Lung (tissue), 12 donors: ENCODE measurements around the gene ALK. TPM values are rescaled to one million over a fixed set of nuclear protein-coding genes. Genes with fewer than 3 reads are reported as not detected.

Source experiments
- ATAC-seq: fragments of 200-7000 bp; cut with Tn5 transposase; one replicate; pipeline ENCODE4 v1.9.1; 2020; ENCODE audit warnings: moderate number of reproducible peaks; ENCODE audit not compliant: insufficient read depth, low FRiP score
- DNase-seq, 3 donors: peaks; one replicate each; pipeline ENCODE4 v3.0.0-alpha.2; 2013 to 2017
- H3K27ac ChIP-seq, 2 donors: one replicate each; pipeline ENCODE4 v1.5.1; 2013; ENCODE audit warnings: mild to moderate bottlenecking in 2 of 2, moderate library complexity in 2 of 2, control low read depth in 1 of 2, inconsistent platforms in 1 of 2, low read depth in 1 of 2, low read length in 1 of 2
- H3K27me3 ChIP-seq, 3 donors: one replicate each; pipeline ENCODE4 v1.5.1; 2013; ENCODE audit warnings: low read length in 2 of 3; ENCODE audit not compliant: control insufficient read depth in 3 of 3, insufficient read depth in 3 of 3
- H3K36me3 ChIP-seq, 4 donors: one replicate each; pipeline ENCODE4 v1.5.1; 2013; ENCODE audit warnings: low read length in 4 of 4, mild to moderate bottlenecking in 1 of 4, moderate library complexity in 1 of 4; ENCODE audit not compliant: control insufficient read depth in 4 of 4, insufficient read depth in 4 of 4
- H3K4me1 ChIP-seq, 5 donors: one replicate each; pipeline ENCODE4 v1.5.1; 2013; ENCODE audit warnings: low read length in 5 of 5, mild to moderate bottlenecking in 2 of 5, moderate library complexity in 1 of 5; ENCODE audit not compliant: control insufficient read depth in 5 of 5, insufficient read depth in 5 of 5
- H3K4me3 ChIP-seq: one replicate; pipeline ENCODE4 v1.5.1; 2013; ENCODE audit warnings: mild to moderate bottlenecking, control low read depth, moderate library complexity
- H3K9ac ChIP-seq, 2 donors: one replicate each; pipeline ENCODE4 v1.5.1; 2013; ENCODE audit warnings: low read length in 2 of 2, control low read depth in 1 of 2; ENCODE audit not compliant: insufficient read depth in 1 of 2
- H3K9me3 ChIP-seq, 4 donors: one replicate each; pipeline ENCODE4 v1.5.1; 2013; ENCODE audit warnings: low read length in 3 of 4, mild to moderate bottlenecking in 1 of 4, moderate library complexity in 1 of 4; ENCODE audit not compliant: control insufficient read depth in 4 of 4, insufficient read depth in 3 of 4
- CTCF ChIP-seq: IDR thresholded peaks from 2 replicates; pipeline ENCODE4 v1.5.1; 2012; ENCODE audit warnings: mild to moderate bottlenecking; ENCODE audit errors: control extremely low read depth, extremely low read depth
- WGBS, 2 donors: extraction: QIAGEN DNeasy Blood & Tissue Kit; methylation state at CpG; one replicate each; pipeline ENCODE4 v1.1.7; 2013; 5-methylcytosine and 5-hydroxymethylcytosine counted together
- polyA plus RNA-seq, 2 donors: library from polyadenylated mRNA; stranded (reverse); fragments of 200-250 nt; gene quantifications; one replicate each; pipeline ENCODE4 v1.2.1, GENCODE V29; 2013
- total RNA-seq, 2 donors: library from RNA; depleted of rRNA in 1 of 2; stranded (reverse); fragments of >200 nt in 1 of 2; gene quantifications; one replicate each; pipeline ENCODE4 v1.2.1, GENCODE V29; 2014 to 2021
- donor health status: control.
- donor health status: control.
- donor health status: Bipolar disorder and iron deficiency.
- donor health status: healthy.
- donor health status: DM: yes; HTN: yes; CAD: no.

Gene ALK
- total and polyA plus RNA-seq, 4 donors = 0.09 to 0.25 (median 0.10) TPM; not detected in 1

- H3K4me3 ChIP-seq = no peak overlapping the region
- H3K9me3 ChIP-seq = peaks cover 0 to 3% (median 0%) of the 10 kb centered on the region in 4 donors
- TF ChIP-seq CTCF = no peak
- no peaks in the 10 kb centered on the region for H3K36me3 ChIP-seq
- H3K27me3 ChIP-seq = no peaks in the 10 kb centered on the region
- H3K27ac ChIP-seq = no peak overlapping the region
- H3K9ac ChIP-seq = no peak overlapping the region
- ATAC-seq (no peak), DNase-seq (no peak)
- WGBS, 2 donors = 85 to 92% methylated on average over 2 of the region's 2 CpGs
- H3K4me1 ChIP-seq = no peaks in the 10 kb centered on the region
These were observed 576.1 kb downstream of the ALK start for GRCh38 chr2:29345236-29345635.

- Histone ChIP-seq H3K4me3 (no peak overlapping the region), H3K27ac (no peak overlapping the region), H3K36me3 (no peaks in the 10 kb centered on the region), H3K9ac (no peak overlapping the region), H3K27me3 (no peaks in the 10 kb centered on the region), H3K9me3 (peaks cover 0 to 4% (median 0%) of the 10 kb centered on the region in 4 donors), H3K4me1 (no peaks in the 10 kb centered on the region)
- no peak for TF ChIP-seq CTCF
- no peak for ATAC-seq
- DNase-seq = no peak
These were observed 577.6 kb downstream of the ALK start for GRCh38 chr2:29343830-29344229.

- Histone ChIP-seq H3K9me3 (peaks cover 0 to 4% (median 0%) of the 10 kb centered on the region in 4 donors), H3K27me3 (no peaks in the 10 kb centered on the region), H3K4me1 (no peaks in the 10 kb centered on the region), H3K9ac (no peak overlapping the region), H3K36me3 (no peaks in the 10 kb centered on the region), H3K4me3 (no peak overlapping the region), H3K27ac (no peak overlapping the region)
- 77 to 81% methylated on average over 10 of the region's 10 CpGs for whole genome bisulfite sequencing, 2 donors
- TF ChIP-seq CTCF = no peak
- ATAC-seq = no peak
- no peak for DNase-seq
These were observed 584.8 kb downstream of the ALK start for GRCh38 chr2:29336341-29337241.

- H3K36me3 ChIP-seq = no peaks in the 10 kb centered on the region
- H3K9me3 ChIP-seq = peaks cover 0 to 2% (median 0%) of the 10 kb centered on the region in 4 donors
- no peak for DNase-seq
- H3K4me1 ChIP-seq = no peaks in the 10 kb centered on the region
- ATAC-seq = no peak
- no peak overlapping the region for H3K4me3 ChIP-seq
- no peak overlapping the region for H3K9ac ChIP-seq
- H3K27me3 ChIP-seq = no peaks in the 10 kb centered on the region
- TF ChIP-seq CTCF = no peak
- H3K27ac ChIP-seq = no peak overlapping the region
- 85 to 91% methylated on average over 5 of the region's 5 CpGs for WGBS, 2 donors
These were observed 586.0 kb downstream of the ALK start for GRCh38 chr2:29335396-29335795.
